IMR-90 (cell line): Measurements from ENCODE around the gene SLC35G6. TPM values are rescaled to one million over a fixed set of nuclear protein-coding genes. Genes with fewer than 3 reads are reported as not detected.
A peak's percentile ranks its signal among the peaks of the same experiment; 100 is the strongest.

Experiments used
- ATAC-seq: fragments of 200-7000 bp; cut with Tn5 transposase; 2 replicates; pipeline ENCODE4 v1.9.1; 2020; ENCODE audit warnings: low read depth, mild to moderate bottlenecking, moderate library complexity
- BruUV-seq: library from RNA; stranded (reverse); fragments of 400-500 nt; replicated peaks from 2 replicates; lab custom pipeline; 2021; lab: Mats Ljungman, UMichigan
- CTCF ChIA-PET: fragments of 300-600 bp; formaldehyde crosslinking; extraction: SDS; loops from one replicate; lab custom pipeline; 2021; ENCODE audit warnings: antibody characterized with exemption; lab: Yijun Ruan, JAX
- POLR2A ChIA-PET: fragments of 300-600 bp; sonication (Branson Sonifier 250); formaldehyde crosslinking; loops from one replicate; lab custom pipeline; 2022; ENCODE audit warnings: antibody characterized with exemption; ENCODE audit not compliant: unreplicated experiment; lab: Charles Lee
- DNase-seq: peaks from one replicate; pipeline ENCODE4 v3.0.0; 2013
- H2AFZ ChIP-seq: replicated peaks from 2 replicates; pipeline ENCODE3; 2013; ENCODE audit warnings: low read length, mild to moderate bottlenecking; ENCODE audit not compliant: poor library complexity
- H2AK5ac ChIP-seq: 2 replicates; pipeline ENCODE4 v1.6.1; 2013; ENCODE audit warnings: low read depth, low read length, inconsistent platforms
- H2AK9ac ChIP-seq: replicated peaks from 2 replicates; pipeline ENCODE3; 2013; ENCODE audit warnings: mild to moderate bottlenecking, low read depth, low read length, moderate library complexity; ENCODE audit not compliant: poor library complexity
- H2BK120ac ChIP-seq: 2 replicates; pipeline ENCODE4 v1.6.1; 2013; ENCODE audit warnings: low read depth, low read length, inconsistent platforms
- H2BK15ac ChIP-seq: 3 replicates; pipeline ENCODE4 v1.6.1; 2013; ENCODE audit warnings: low read depth, low read length, inconsistent platforms
- H2BK20ac ChIP-seq: 2 replicates; pipeline ENCODE4 v1.6.1; 2013; ENCODE audit warnings: low read depth, mild to moderate bottlenecking, inconsistent platforms, low read length, moderate library complexity
- H2BK5ac ChIP-seq: 2 replicates; pipeline ENCODE4 v1.6.1; 2013; ENCODE audit warnings: mild to moderate bottlenecking, low read depth, low read length, inconsistent platforms; ENCODE audit not compliant: poor library complexity, severe bottlenecking
- H3K14ac ChIP-seq: replicated peaks from 2 replicates; pipeline ENCODE4 v1.6.1; 2013; ENCODE audit warnings: low read depth, low read length, inconsistent platforms
- H3K18ac ChIP-seq: 2 replicates; pipeline ENCODE4 v1.6.1; 2013; ENCODE audit warnings: low read depth, low read length, control low read depth
- H3K23ac ChIP-seq: 2 replicates; pipeline ENCODE4 v1.6.1; 2013; ENCODE audit warnings: low read depth, low read length, inconsistent platforms
- H3K27ac ChIP-seq: 2 replicates; pipeline ENCODE4 v1.5.1; 2013; ENCODE audit warnings: mild to moderate bottlenecking, control low read depth, low read length; ENCODE audit not compliant: insufficient read depth
- H3K27me3 ChIP-seq: 2 replicates; pipeline ENCODE4 v1.6.1; 2013; ENCODE audit warnings: low read length; ENCODE audit not compliant: control insufficient read depth, insufficient read depth
- H3K36me3 ChIP-seq: 2 replicates; pipeline ENCODE4 v1.6.1; 2013; ENCODE audit warnings: low read length, mixed read lengths; ENCODE audit not compliant: control insufficient read depth, insufficient read depth
- H3K4ac ChIP-seq: 2 replicates; pipeline ENCODE4 v1.6.1; 2013; ENCODE audit warnings: low read depth, low read length, inconsistent platforms
- H3K4me1 ChIP-seq: 2 replicates; pipeline ENCODE4 v1.6.1; 2013; ENCODE audit warnings: low read length, mixed read lengths; ENCODE audit not compliant: control insufficient read depth, insufficient read depth
- H3K4me2 ChIP-seq: 2 replicates; pipeline ENCODE4 v1.6.1; 2013; ENCODE audit warnings: low read depth, mild to moderate bottlenecking, control low read depth, low read length, moderate library complexity
- H3K4me3 ChIP-seq: 2 replicates; pipeline ENCODE4 v1.5.1; 2013; ENCODE audit warnings: low read depth, mild to moderate bottlenecking, control low read depth, low read length, moderate library complexity; ENCODE audit not compliant: insufficient read depth
- H3K56ac ChIP-seq: 2 replicates; pipeline ENCODE4 v1.6.1; 2013; ENCODE audit warnings: low read length, inconsistent platforms; ENCODE audit not compliant: insufficient read depth; ENCODE audit errors: extremely low read depth
- H3K79me1 ChIP-seq, 2 experiments: 2 replicates each; pipeline ENCODE4 v1.6.1; 2013; ENCODE audit warnings: low read length in 2 of 2, inconsistent platforms in 1 of 2, low read depth in 1 of 2
- H3K9ac ChIP-seq: 2 replicates; pipeline ENCODE4 v1.6.1; 2013; ENCODE audit warnings: low read depth, low read length, control low read depth
- H3K9me1 ChIP-seq: 2 replicates; pipeline ENCODE4 v1.6.1; 2013; ENCODE audit warnings: low read length, inconsistent platforms; ENCODE audit not compliant: insufficient read depth
- H3K9me3 ChIP-seq: 2 replicates; pipeline ENCODE4 v1.6.1; 2013; ENCODE audit warnings: low read length; ENCODE audit not compliant: control insufficient read depth, insufficient read depth
- H4K20me1 ChIP-seq: 2 replicates; pipeline ENCODE4 v1.6.1; 2013; ENCODE audit warnings: low read length, inconsistent platforms; ENCODE audit not compliant: insufficient read depth
- H4K5ac ChIP-seq: 2 replicates; pipeline ENCODE4 v1.6.1; 2013; ENCODE audit warnings: mild to moderate bottlenecking, low read depth, low read length, control low read depth
- H4K8ac ChIP-seq, 2 experiments: 2 replicates each; pipeline ENCODE4 v1.6.1; 2013; ENCODE audit warnings: low read depth in 2 of 2, low read length in 2 of 2, control low read depth in 1 of 2, inconsistent platforms in 1 of 2
- H4K91ac ChIP-seq: 2 replicates; pipeline ENCODE4 v1.6.1; 2013; ENCODE audit warnings: low read depth, low read length, inconsistent platforms; ENCODE audit not compliant: insufficient read depth
- BHLHE40 ChIP-seq: fragments of 150-350 bp; IDR thresholded peaks from 2 replicates; pipeline ENCODE4 v1.6.1; 2016; ENCODE audit warnings: mild to moderate bottlenecking, low read depth, low read length
- CEBPB ChIP-seq: IDR thresholded peaks from 2 replicates; pipeline ENCODE4 v1.6.1; 2012; ENCODE audit warnings: low read depth, low read length, improper control_type of control experiment
- CHD1 ChIP-seq: IDR thresholded peaks from 2 replicates; pipeline ENCODE4 v1.6.1; 2012; ENCODE audit warnings: low read depth, low read length, improper control_type of control experiment
- FOS ChIP-seq: fragments of 150-350 bp; IDR thresholded peaks from 2 replicates; pipeline ENCODE4 v1.6.1; 2016; ENCODE audit warnings: low read depth, low read length
- MAFK ChIP-seq: IDR thresholded peaks from 2 replicates; pipeline ENCODE4 v1.6.1; 2012; ENCODE audit warnings: low read depth, low read length, improper control_type of control experiment
- MAZ ChIP-seq: IDR thresholded peaks from 2 replicates; pipeline ENCODE4 v1.6.1; 2012; ENCODE audit warnings: low read depth, mild to moderate bottlenecking, low read length, improper control_type of control experiment, moderate library complexity, borderline replicate concordance
- NFE2L2 ChIP-seq: fragments of 150-350 bp; IDR thresholded peaks from 2 replicates; pipeline ENCODE4 v1.6.1; 2016; ENCODE audit warnings: low read depth, mild to moderate bottlenecking, low read length
- RAD21 ChIP-seq: IDR thresholded peaks from 2 replicates; pipeline ENCODE4 v1.6.1; 2012; ENCODE audit warnings: low read length, improper control_type of control experiment
- RCOR1 ChIP-seq: IDR thresholded peaks from 2 replicates; pipeline ENCODE4 v1.6.1; 2012; ENCODE audit warnings: mild to moderate bottlenecking, low read length, improper control_type of control experiment; ENCODE audit not compliant: insufficient replicate concordance
- RFX5 ChIP-seq: IDR thresholded peaks from 2 replicates; pipeline ENCODE4 v1.8.0; 2012; ENCODE audit warnings: low read depth, mild to moderate bottlenecking, low read length, moderate library complexity
- SMC3 ChIP-seq: fragments of 150-350 bp; IDR thresholded peaks from 2 replicates; pipeline ENCODE4 v1.6.1; 2016; ENCODE audit warnings: low read depth, mild to moderate bottlenecking, antibody characterized with exemption, low read length, moderate library complexity
- WGBS, 2 experiments: methylation state at CpG; one replicate each; pipeline versions ENCODE4 v1.1.5 to v1.1.7; 2013; ENCODE audit warnings: missing lambda C conversion rate in 2 of 2; ENCODE audit not compliant: insufficient read length in 1 of 2; ENCODE audit errors: extremely low coverage in 2 of 2; 5-methylcytosine and 5-hydroxymethylcytosine counted together
- dilution Hi-C: fragments of 300-500 bp; cut with HindIII; formaldehyde crosslinking; loops from one replicate; pipeline ENCODE4 v1.14.3; 2018; ENCODE audit warnings: low sequenced_read_pairs; ENCODE audit not compliant: unreplicated experiment
- in situ Hi-C: fragments of 300-500 bp; cut with MboI; formaldehyde crosslinking; loops from 3 replicates; pipeline ENCODE4 v1.14.3; 2019; ENCODE audit warnings: low sequenced_read_pairs, inconsistent platforms, mixed read lengths
- intact Hi-C: fragments of 100-400 bp; cut with micrococcal nuclease; formaldehyde crosslinking; loops from 2 replicates; pipeline ENCODE4 v1.10.0; 2022
- polyA plus RNA-seq, 3 experiments: library from polyadenylated mRNA; depleted of rRNA; stranded (reverse); fragments of >200 nt; gene quantifications; 2 replicates each; pipeline ENCODE4 v1.2.3, GENCODE V29; 2012; ENCODE audit warnings: low replicate concordance in 1 of 3
- total RNA-seq: library from RNA; depleted of rRNA; stranded (reverse); fragments of >200 nt; gene quantifications from 2 replicates; pipeline ENCODE4 v1.2.3, GENCODE V29; 2012
- TF ChIP-seq, protein P1 (sequence below): fragments of 150-350 bp; IDR thresholded peaks from 2 replicates; pipeline ENCODE4 v1.6.1; 2016; ENCODE audit warnings: low read depth, mild to moderate bottlenecking, low read length, moderate library complexity, borderline replicate concordance

Gene SLC35G6
- total and polyA plus RNA-seq, 2 of the 4 experiments (the other 2 are of a cell fraction): not detected

GRCh38 chr17:7480089-7480384 is 1.2 kb upstream of the SLC35G6 start:
- ChIA-PET CTCF (no interaction called here), POLR2A (interaction anchor here (0.5 to 0.6 kb wide), 2 partner anchors 11 to 67 kb away, joined by 4 to 5 read pairs; no protein-coding TSS in a partner anchor)
- dilution Hi-C loops: no loop called here
- H3K4me3 ChIP-seq: peak overlapping the region; percentile 71
- H3K27me3 ChIP-seq: no peaks in the 10 kb centered on the region
- peak overlapping the region; percentile 77; the same call in 1 of the 2 replicates for H3K18ac ChIP-seq
- peak overlapping the region; percentile 6; the same call in 1 of the 2 replicates for H2BK20ac ChIP-seq
- TF ChIP-seq RAD21: no peak
- no peak for TF ChIP-seq CEBPB
- TF ChIP-seq FOS: no peak
- no peak for TF ChIP-seq NFE2L2
- TF ChIP-seq RCOR1: no peak
- TF ChIP-seq MAFK: no peak
- TF ChIP-seq CHD1: no peak
- no peak for TF ChIP-seq SMC3
- no peak for TF ChIP-seq RFX5
- no peak for TF ChIP-seq MAZ
- TF ChIP-seq, protein P1, sequence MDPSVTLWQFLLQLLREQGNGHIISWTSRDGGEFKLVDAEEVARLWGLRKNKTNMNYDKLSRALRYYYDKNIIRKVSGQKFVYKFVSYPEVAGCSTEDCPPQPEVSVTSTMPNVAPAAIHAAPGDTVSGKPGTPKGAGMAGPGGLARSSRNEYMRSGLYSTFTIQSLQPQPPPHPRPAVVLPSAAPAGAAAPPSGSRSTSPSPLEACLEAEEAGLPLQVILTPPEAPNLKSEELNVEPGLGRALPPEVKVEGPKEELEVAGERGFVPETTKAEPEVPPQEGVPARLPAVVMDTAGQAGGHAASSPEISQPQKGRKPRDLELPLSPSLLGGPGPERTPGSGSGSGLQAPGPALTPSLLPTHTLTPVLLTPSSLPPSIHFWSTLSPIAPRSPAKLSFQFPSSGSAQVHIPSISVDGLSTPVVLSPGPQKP: no peak
- no peak for TF ChIP-seq BHLHE40
- H2BK120ac ChIP-seq: peak overlapping the region; percentile 61
- peaks cover 4% of the 10 kb centered on the region; the same call in 1 of the 2 replicates for H3K36me3 ChIP-seq
- H2AK9ac ChIP-seq: peak overlapping the region; percentile 95
- H3K79me1 ChIP-seq: peaks cover 5 to 66% of the 10 kb centered on the region in 2 experiments; a peak in 3 of 4 replicates
- peak overlapping the region; percentile 85; the same call in 1 of the 2 replicates for H3K56ac ChIP-seq
- 20% methylated on average over 2 of the region's 8 CpGs; no CpG with 5 or more reads in 1 of the 2 experiments for WGBS, 2 experiments
- peak overlapping the region; percentile 83 for H3K9ac ChIP-seq
- H4K5ac ChIP-seq: peak overlapping the region; percentile 63
- H3K23ac ChIP-seq: peak overlapping the region; percentile 83
- BruUV-seq: no TSS peak
- DNase-seq (no peak), ATAC-seq (no peak)
- peaks cover 26% of the 10 kb centered on the region for H3K4me1 ChIP-seq
- peaks cover 42% of the 10 kb centered on the region for H4K20me1 ChIP-seq
- H4K8ac ChIP-seq: peak overlapping the region; percentile 60 to 97
- peak overlapping the region; percentile 83 for H3K27ac ChIP-seq
- H3K14ac ChIP-seq: peak overlapping the region; percentile 79
- H3K9me3 ChIP-seq: no peaks in the 10 kb centered on the region
- in situ Hi-C loops: no loop called here
- H4K91ac ChIP-seq: peak overlapping the region; percentile 91
- H2BK5ac ChIP-seq: peak overlapping the region; percentile 90
- H2AFZ ChIP-seq: peak overlapping the region; percentile 91
- peaks cover 19% of the 10 kb centered on the region for H3K9me1 ChIP-seq
- peak overlapping the region; percentile 77 for H3K4me2 ChIP-seq
- peak overlapping the region; percentile 97 for H3K4ac ChIP-seq
- peak overlapping the region; percentile 18; the same call in 2 of the 3 replicates for H2BK15ac ChIP-seq
- H2AK5ac ChIP-seq: peak overlapping the region; percentile 85
- intact Hi-C loops: loop anchor here (5.0 kb wide), 1 partner anchor 207 kb away; the partner anchor contains the start of genes TP53 and WRAP53
